ENCODE measurements around the gene UTP11.

DNA sequence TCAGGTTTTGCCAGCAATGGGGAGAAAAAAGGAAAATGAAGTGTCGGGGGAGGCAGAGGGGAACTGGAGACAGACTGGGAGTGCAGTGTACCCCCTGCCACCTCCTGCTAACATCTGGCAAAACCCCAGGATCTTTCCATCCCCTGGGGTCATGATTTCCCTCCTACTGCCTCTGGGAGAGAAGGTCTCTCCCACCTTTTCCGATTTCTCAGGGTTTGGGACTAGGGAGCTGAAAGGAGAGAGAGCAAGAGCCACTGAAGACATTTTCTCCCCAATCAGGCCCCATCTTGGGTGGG is 12.4 kb upstream of the UTP11 start:
- TF ChIP-seq, protein P1, sequence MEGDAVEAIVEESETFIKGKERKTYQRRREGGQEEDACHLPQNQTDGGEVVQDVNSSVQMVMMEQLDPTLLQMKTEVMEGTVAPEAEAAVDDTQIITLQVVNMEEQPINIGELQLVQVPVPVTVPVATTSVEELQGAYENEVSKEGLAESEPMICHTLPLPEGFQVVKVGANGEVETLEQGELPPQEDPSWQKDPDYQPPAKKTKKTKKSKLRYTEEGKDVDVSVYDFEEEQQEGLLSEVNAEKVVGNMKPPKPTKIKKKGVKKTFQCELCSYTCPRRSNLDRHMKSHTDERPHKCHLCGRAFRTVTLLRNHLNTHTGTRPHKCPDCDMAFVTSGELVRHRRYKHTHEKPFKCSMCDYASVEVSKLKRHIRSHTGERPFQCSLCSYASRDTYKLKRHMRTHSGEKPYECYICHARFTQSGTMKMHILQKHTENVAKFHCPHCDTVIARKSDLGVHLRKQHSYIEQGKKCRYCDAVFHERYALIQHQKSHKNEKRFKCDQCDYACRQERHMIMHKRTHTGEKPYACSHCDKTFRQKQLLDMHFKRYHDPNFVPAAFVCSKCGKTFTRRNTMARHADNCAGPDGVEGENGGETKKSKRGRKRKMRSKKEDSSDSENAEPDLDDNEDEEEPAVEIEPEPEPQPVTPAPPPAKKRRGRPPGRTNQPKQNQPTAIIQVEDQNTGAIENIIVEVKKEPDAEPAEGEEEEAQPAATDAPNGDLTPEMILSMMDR (IDR thresholded peaks at IDR 0.05): no peak
- no peak for TF ChIP-seq EP300 (IDR thresholded peaks at IDR 0.05)
- TF ChIP-seq POLR2A (IDR thresholded peaks at IDR 0.05): no peak
- no peak for TF ChIP-seq POLR2AphosphoS5 (IDR thresholded peaks at IDR 0.05)
